Measurements from ENCODE around the gene GALNT12.

DNA sequence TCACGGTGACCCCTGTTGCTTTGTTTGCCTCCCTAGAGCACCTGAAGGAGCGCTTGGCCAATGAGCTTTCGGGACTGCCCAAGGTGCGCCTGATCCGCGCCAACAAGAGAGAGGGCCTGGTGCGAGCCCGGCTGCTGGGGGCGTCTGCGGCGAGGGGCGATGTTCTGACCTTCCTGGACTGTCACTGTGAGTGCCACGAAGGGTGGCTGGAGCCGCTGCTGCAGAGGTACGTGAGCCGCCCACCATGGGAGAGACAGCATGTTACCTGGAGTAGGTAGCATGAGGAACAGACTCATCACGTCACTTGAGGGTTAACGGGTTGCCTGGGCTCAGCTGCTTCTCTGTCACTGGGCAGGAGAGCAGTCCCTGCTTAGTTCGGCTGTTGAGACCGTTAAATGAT, 19.2 kb downstream of the GALNT12 start:
- TF ChIP-seq, protein P1, sequence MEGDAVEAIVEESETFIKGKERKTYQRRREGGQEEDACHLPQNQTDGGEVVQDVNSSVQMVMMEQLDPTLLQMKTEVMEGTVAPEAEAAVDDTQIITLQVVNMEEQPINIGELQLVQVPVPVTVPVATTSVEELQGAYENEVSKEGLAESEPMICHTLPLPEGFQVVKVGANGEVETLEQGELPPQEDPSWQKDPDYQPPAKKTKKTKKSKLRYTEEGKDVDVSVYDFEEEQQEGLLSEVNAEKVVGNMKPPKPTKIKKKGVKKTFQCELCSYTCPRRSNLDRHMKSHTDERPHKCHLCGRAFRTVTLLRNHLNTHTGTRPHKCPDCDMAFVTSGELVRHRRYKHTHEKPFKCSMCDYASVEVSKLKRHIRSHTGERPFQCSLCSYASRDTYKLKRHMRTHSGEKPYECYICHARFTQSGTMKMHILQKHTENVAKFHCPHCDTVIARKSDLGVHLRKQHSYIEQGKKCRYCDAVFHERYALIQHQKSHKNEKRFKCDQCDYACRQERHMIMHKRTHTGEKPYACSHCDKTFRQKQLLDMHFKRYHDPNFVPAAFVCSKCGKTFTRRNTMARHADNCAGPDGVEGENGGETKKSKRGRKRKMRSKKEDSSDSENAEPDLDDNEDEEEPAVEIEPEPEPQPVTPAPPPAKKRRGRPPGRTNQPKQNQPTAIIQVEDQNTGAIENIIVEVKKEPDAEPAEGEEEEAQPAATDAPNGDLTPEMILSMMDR (IDR thresholded peaks at IDR 0.05): no peak
- TF ChIP-seq SIN3A (IDR thresholded peaks at IDR 0.05; ENCODE audit: borderline replicate concordance, insufficient read depth, low read depth, low read length): no peak
- no peak for TF ChIP-seq TCF7L2 (IDR thresholded peaks at IDR 0.05; ENCODE audit: low read depth, low read length)
- TF ChIP-seq POLR2AphosphoS5 (IDR thresholded peaks at IDR 0.05; ENCODE audit: low read depth, low read length): no peak
